H9 (cell line): Measurements from ENCODE around the gene CPNE5. TPM values are rescaled to one million over a fixed set of nuclear protein-coding genes. Genes with fewer than 3 reads are reported as not detected.

ENCODE experiments used
- DNase-seq: peaks from one replicate; pipeline ENCODE4 v3.0.0-alpha.2; 2017
- H2AFZ ChIP-seq: one replicate; pipeline ENCODE4 v1.6.1; 2013; ENCODE audit warnings: mild to moderate bottlenecking, low read length, control low read depth, moderate library complexity
- H2AK5ac ChIP-seq: 2 replicates; pipeline ENCODE4 v1.6.1; 2013; ENCODE audit warnings: low read length, control low read depth, mixed read lengths; ENCODE audit not compliant: insufficient read length
- H2BK120ac ChIP-seq: one replicate; pipeline ENCODE4 v1.6.1; 2013; ENCODE audit warnings: low read depth, mild to moderate bottlenecking, low read length, control low read depth, inconsistent platforms; ENCODE audit not compliant: poor library complexity, severe bottlenecking
- H2BK12ac ChIP-seq: 2 replicates; pipeline ENCODE4 v1.6.1; 2013; ENCODE audit warnings: low read length, control low read depth, mixed read lengths, low read depth; ENCODE audit not compliant: insufficient read length
- H2BK15ac ChIP-seq: 2 replicates; pipeline ENCODE4 v1.6.1; 2013; ENCODE audit warnings: low read depth, low read length, control low read depth
- H2BK20ac ChIP-seq: one replicate; pipeline ENCODE4 v1.6.1; 2013; ENCODE audit warnings: low read depth, mild to moderate bottlenecking, low read length, control low read depth, inconsistent platforms; ENCODE audit not compliant: poor library complexity, severe bottlenecking
- H2BK5ac ChIP-seq: 2 replicates; pipeline ENCODE4 v1.6.1; 2013; ENCODE audit warnings: low read length, control low read depth, mixed read lengths; ENCODE audit not compliant: insufficient read length
- H3K14ac ChIP-seq: 2 replicates; pipeline ENCODE4 v1.6.1; 2013; ENCODE audit warnings: low read length, control low read depth; ENCODE audit not compliant: insufficient read depth
- H3K18ac ChIP-seq: 2 replicates; pipeline ENCODE4 v1.6.1; 2013; ENCODE audit warnings: low read depth, mild to moderate bottlenecking, mixed read lengths, low read length, control low read depth; ENCODE audit not compliant: insufficient read length
- H3K23ac ChIP-seq: 2 replicates; pipeline ENCODE4 v1.6.1; 2013; ENCODE audit warnings: low read length, control low read depth, mixed read lengths, low read depth; ENCODE audit not compliant: insufficient read length
- H3K23me2 ChIP-seq: 2 replicates; pipeline ENCODE4 v1.6.1; 2013; ENCODE audit warnings: low read depth, mild to moderate bottlenecking, mixed read lengths, low read length, control low read depth; ENCODE audit not compliant: insufficient read length, poor library complexity, severe bottlenecking
- H3K27ac ChIP-seq: 2 replicates; pipeline ENCODE4 v1.5.1; 2013; ENCODE audit warnings: low read length, control low read depth, mixed read lengths, low read depth; ENCODE audit not compliant: insufficient read length
- H3K27me3 ChIP-seq: 2 replicates; pipeline ENCODE4 v1.6.1; 2013; ENCODE audit warnings: low read length, control low read depth, inconsistent platforms; ENCODE audit not compliant: insufficient read depth
- H3K4ac ChIP-seq: 2 replicates; pipeline ENCODE4 v1.6.1; 2013; ENCODE audit warnings: low read depth, mild to moderate bottlenecking, control low read depth, inconsistent platforms, low read length, moderate library complexity
- H3K4me1 ChIP-seq: 2 replicates; pipeline ENCODE4 v1.6.1; 2013; ENCODE audit warnings: low read length, control low read depth, inconsistent platforms; ENCODE audit not compliant: insufficient read depth
- H3K4me2 ChIP-seq: 2 replicates; pipeline ENCODE4 v1.6.1; 2013; ENCODE audit warnings: low read length, control low read depth, mixed read lengths; ENCODE audit not compliant: insufficient read length, insufficient read depth
- H3K56ac ChIP-seq: 2 replicates; pipeline ENCODE4 v1.6.1; 2013; ENCODE audit warnings: low read depth, mild to moderate bottlenecking, mixed read lengths, low read length, control low read depth; ENCODE audit not compliant: insufficient read length
- H3K79me1 ChIP-seq: 2 replicates; pipeline ENCODE4 v1.6.1; 2013; ENCODE audit warnings: low read depth, mild to moderate bottlenecking, moderate library complexity, low read length, control low read depth, inconsistent platforms; ENCODE audit not compliant: insufficient read depth, poor library complexity, severe bottlenecking
- H3K79me2 ChIP-seq: 2 replicates; pipeline ENCODE4 v1.6.1; 2013; ENCODE audit warnings: low read length, control low read depth, inconsistent platforms; ENCODE audit not compliant: insufficient read depth
- H3K9ac ChIP-seq: 2 replicates; pipeline ENCODE4 v1.6.1; 2013; ENCODE audit warnings: low read length, control low read depth, mixed read lengths; ENCODE audit not compliant: insufficient read length; ENCODE audit errors: extremely low read depth
- H3K9me3 ChIP-seq: one replicate; pipeline ENCODE4 v1.6.1; 2013; ENCODE audit warnings: low read depth, low read length, inconsistent platforms; ENCODE audit not compliant: control insufficient read depth
- H3T11ph ChIP-seq: one replicate; pipeline ENCODE4 v1.6.1; 2013; ENCODE audit warnings: mild to moderate bottlenecking, low read length, control low read depth, inconsistent platforms
- H4K20me1 ChIP-seq: one replicate; pipeline ENCODE4 v1.6.1; 2013; ENCODE audit not compliant: control insufficient read depth, insufficient read length, insufficient read depth
- H4K5ac ChIP-seq: 2 replicates; pipeline ENCODE4 v1.6.1; 2013; ENCODE audit warnings: low read depth, mild to moderate bottlenecking, mixed read lengths, low read length, control low read depth; ENCODE audit not compliant: insufficient read length
- H4K8ac ChIP-seq: replicated peaks from 2 replicates; pipeline ENCODE4 v1.6.1; 2013; ENCODE audit warnings: low read length, control low read depth, mixed read lengths, low read depth; ENCODE audit not compliant: insufficient read length
- H4K91ac ChIP-seq: 2 replicates; pipeline ENCODE4 v1.6.1; 2013; ENCODE audit warnings: low read depth, mild to moderate bottlenecking, moderate library complexity, mixed read lengths, low read length, control low read depth; ENCODE audit not compliant: insufficient read length
- H3K27ac Mint-ChIP-seq, 3 experiments: 2 replicates in 2 of 3; 3 replicates in 1 of 3; pipeline ENCODE4 v1.8.0; 2020 to 2021; ENCODE audit warnings: mixed read lengths in 3 of 3, mild to moderate bottlenecking in 1 of 3, moderate library complexity in 1 of 3
- H3K27me3 Mint-ChIP-seq: 2 replicates; pipeline ENCODE4 v1.8.0; 2021; ENCODE audit warnings: low read depth, mild to moderate bottlenecking, moderate library complexity, mixed read lengths
- H3K36me3 Mint-ChIP-seq, 3 experiments: 2 replicates in 2 of 3; 3 replicates in 1 of 3; pipeline ENCODE4 v1.8.0; 2020 to 2021; ENCODE audit warnings: low read depth in 3 of 3, mixed read lengths in 3 of 3; ENCODE audit not compliant: insufficient read depth in 1 of 3
- H3K4me1 Mint-ChIP-seq, 2 experiments: 2 replicates each; pipeline ENCODE4 v1.8.0; 2020; ENCODE audit warnings: mixed read lengths in 2 of 2
- H3K4me3 Mint-ChIP-seq, 2 experiments: 2 replicates in 1 of 2; 3 replicates in 1 of 2; pipeline ENCODE4 v1.8.0; 2020 to 2021; ENCODE audit warnings: mild to moderate bottlenecking in 2 of 2, mixed read lengths in 2 of 2, moderate library complexity in 1 of 2
- H3K9me3 Mint-ChIP-seq, 2 experiments: 2 replicates in 1 of 2; 3 replicates in 1 of 2; pipeline ENCODE4 v1.8.0; 2020; ENCODE audit warnings: mild to moderate bottlenecking in 2 of 2, mixed read lengths in 2 of 2, moderate library complexity in 1 of 2
- CTCF ChIP-seq: fragments of 200-600 bp; sonication (generic); conservative IDR thresholded peaks from 3 replicates; pipeline ENCODE4 v1.8.0; 2021; ENCODE audit warnings: antibody characterized with exemption, mild to moderate bottlenecking
- WGBS: extraction: QIAGEN DNeasy Blood & Tissue Kit; methylation state at CpG from one replicate; pipeline ENCODE4 v1.1.7; 2013; ENCODE audit warnings: missing lambda C conversion rate, low lambda C conversion rate, mixed read lengths; ENCODE audit not compliant: insufficient read length; ENCODE audit errors: extremely low coverage; 5-methylcytosine and 5-hydroxymethylcytosine counted together
- total RNA-seq: library from RNA; stranded (reverse); gene quantifications from 2 replicates; pipeline ENCODE4 v1.2.1, GENCODE V29; 2021

Gene CPNE5
- total RNA-seq, 1 experiment from 2014 or later, result 0.52 TPM

- Histone ChIP-seq H3K23me2 (no peaks in the 10 kb centered on the region), H3T11ph (no peak overlapping the region), H3K9me3 (no peaks in the 10 kb centered on the region), H4K5ac (no peak overlapping the region), H2BK5ac (no peak overlapping the region), H3K79me2 (no peaks in the 10 kb centered on the region), H4K20me1 (no peaks in the 10 kb centered on the region), H3K18ac (no peak overlapping the region), H3K9ac (no peak overlapping the region), H3K4me1 (peaks cover 3% of the 10 kb centered on the region; the same call in 1 of the 2 replicates), H3K56ac (no peak overlapping the region), H2BK120ac (no peak overlapping the region), H4K8ac (no peak overlapping the region), H2AFZ (no peak overlapping the region), H2BK20ac (no peak overlapping the region), H3K14ac (no peak overlapping the region), H3K27me3 (no peaks in the 10 kb centered on the region), H3K27ac (no peak overlapping the region), H3K4ac (no peak overlapping the region), H2BK15ac (no peak overlapping the region), H3K23ac (no peak overlapping the region), H3K4me2 (no peak overlapping the region), H2AK5ac (no peak overlapping the region), H2BK12ac (no peak overlapping the region), H4K91ac (no peak overlapping the region), H3K79me1 (no peaks in the 10 kb centered on the region)
- Mint-ChIP-seq H3K27me3 (peaks cover 20% of the 10 kb centered on the region), H3K27ac (peak overlapping the region in 1 of 3 experiments; percentile 29; a peak in 2 of 7 replicates), H3K4me1 (peaks cover 22 to 35% of the 10 kb centered on the region in 2 experiments), H3K4me3 (no peak overlapping the region), H3K36me3 (no peaks in the 10 kb centered on the region; a peak in 1 of 7 replicates), H3K9me3 (no peaks in the 10 kb centered on the region)
- DNase-seq, result no peak
- no CpG with 5 or more reads among the region's 12 CpGs for WGBS
- TF ChIP-seq CTCF, result no peak
Measured at GRCh38 chr6:36820700-36821580, 18.3 kb downstream of the CPNE5 start.
